ENCODE measurements around the gene SUCLG2.

DNA sequence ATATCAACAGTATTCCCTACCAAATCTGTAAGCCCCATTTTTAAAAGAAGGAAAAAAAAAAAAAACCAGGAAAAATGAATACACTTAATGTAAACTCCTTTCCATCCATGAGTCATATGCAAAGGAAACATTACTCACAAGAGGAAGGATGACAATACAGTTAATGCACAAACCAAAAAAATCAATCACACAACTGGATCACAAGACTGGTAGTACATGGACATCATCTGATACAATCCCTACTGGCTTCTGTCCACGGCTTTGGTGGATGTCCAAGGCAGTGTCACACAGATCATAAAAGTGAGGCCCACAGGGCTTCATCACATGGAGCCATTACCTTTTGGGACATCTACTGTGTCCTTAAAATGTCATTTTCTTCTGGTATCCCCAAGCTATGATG is 44.0 kb downstream of the SUCLG2 start:
- TF ChIP-seq, protein P1, sequence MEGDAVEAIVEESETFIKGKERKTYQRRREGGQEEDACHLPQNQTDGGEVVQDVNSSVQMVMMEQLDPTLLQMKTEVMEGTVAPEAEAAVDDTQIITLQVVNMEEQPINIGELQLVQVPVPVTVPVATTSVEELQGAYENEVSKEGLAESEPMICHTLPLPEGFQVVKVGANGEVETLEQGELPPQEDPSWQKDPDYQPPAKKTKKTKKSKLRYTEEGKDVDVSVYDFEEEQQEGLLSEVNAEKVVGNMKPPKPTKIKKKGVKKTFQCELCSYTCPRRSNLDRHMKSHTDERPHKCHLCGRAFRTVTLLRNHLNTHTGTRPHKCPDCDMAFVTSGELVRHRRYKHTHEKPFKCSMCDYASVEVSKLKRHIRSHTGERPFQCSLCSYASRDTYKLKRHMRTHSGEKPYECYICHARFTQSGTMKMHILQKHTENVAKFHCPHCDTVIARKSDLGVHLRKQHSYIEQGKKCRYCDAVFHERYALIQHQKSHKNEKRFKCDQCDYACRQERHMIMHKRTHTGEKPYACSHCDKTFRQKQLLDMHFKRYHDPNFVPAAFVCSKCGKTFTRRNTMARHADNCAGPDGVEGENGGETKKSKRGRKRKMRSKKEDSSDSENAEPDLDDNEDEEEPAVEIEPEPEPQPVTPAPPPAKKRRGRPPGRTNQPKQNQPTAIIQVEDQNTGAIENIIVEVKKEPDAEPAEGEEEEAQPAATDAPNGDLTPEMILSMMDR (IDR thresholded peaks at IDR 0.05) = no peak
- no peak for TF ChIP-seq POLR2A (IDR thresholded peaks at IDR 0.05)
